ENCODE data around the gene SH2D6.

DNA sequence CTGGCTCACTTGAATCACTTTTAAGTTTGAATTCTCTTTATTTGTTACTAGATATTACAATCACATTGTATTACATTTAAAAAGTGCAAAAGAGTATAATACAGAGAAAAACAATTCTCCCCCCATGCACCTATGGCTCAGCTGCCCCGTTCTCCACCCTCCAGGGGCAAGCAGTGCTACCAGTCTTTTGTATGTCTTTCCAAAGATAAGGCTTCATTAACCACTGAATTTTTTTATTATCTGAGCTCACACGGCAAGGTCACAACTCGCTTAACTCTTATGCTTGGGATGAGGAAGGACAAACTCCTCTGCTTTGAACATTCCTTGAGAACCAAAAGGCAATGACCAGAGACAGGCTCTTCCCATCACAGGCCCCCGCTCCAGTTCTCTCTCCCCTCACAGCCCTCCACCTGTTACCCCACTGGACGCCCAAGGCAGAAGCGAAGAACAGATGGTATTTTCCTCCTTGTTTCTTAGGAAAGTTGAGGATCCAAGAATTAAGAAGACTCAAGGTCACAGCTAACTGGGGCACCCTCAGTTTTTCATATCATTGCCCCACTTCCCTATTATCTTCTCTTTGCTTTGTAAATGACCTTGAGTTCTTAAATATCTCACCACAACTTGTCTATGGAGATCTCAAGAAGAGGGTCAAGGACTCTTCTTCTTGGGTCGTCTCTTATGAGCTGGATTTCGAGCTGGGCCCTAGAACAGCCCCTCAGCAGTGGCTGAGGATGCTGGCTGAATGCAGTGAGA, 30.1 kb downstream of the SH2D6 start:
- TF ChIP-seq, protein P1, sequence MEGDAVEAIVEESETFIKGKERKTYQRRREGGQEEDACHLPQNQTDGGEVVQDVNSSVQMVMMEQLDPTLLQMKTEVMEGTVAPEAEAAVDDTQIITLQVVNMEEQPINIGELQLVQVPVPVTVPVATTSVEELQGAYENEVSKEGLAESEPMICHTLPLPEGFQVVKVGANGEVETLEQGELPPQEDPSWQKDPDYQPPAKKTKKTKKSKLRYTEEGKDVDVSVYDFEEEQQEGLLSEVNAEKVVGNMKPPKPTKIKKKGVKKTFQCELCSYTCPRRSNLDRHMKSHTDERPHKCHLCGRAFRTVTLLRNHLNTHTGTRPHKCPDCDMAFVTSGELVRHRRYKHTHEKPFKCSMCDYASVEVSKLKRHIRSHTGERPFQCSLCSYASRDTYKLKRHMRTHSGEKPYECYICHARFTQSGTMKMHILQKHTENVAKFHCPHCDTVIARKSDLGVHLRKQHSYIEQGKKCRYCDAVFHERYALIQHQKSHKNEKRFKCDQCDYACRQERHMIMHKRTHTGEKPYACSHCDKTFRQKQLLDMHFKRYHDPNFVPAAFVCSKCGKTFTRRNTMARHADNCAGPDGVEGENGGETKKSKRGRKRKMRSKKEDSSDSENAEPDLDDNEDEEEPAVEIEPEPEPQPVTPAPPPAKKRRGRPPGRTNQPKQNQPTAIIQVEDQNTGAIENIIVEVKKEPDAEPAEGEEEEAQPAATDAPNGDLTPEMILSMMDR (IDR thresholded peaks at IDR 0.05), result no peak
- no peak for TF ChIP-seq ZFX (IDR thresholded peaks at IDR 0.05; ENCODE audit: borderline replicate concordance)

Measured in 22Rv1 (cell line).